GM10266 (cell line): ENCODE results near the gene BCR.

Experiments
- DNase-seq: peaks from one replicate; pipeline ENCODE4 v3.0.0; 2012; ENCODE audit errors: extremely low spot score
- CTCF ChIP-seq: IDR thresholded peaks from 2 replicates; pipeline ENCODE4 v1.5.1; 2012; ENCODE audit warnings: mild to moderate bottlenecking, low read depth; ENCODE audit not compliant: control insufficient read depth, insufficient read depth; ENCODE audit errors: missing control alignments

BCR gene

GRCh38 chr22:23145878-23146470 lies 34.3 kb upstream of the BCR start:
- no peak for TF ChIP-seq CTCF
- no peak for DNase-seq

- no peak for DNase-seq
- no peak for TF ChIP-seq CTCF
Observed at GRCh38 chr22:23146478-23147205, 33.7 kb upstream of the BCR start.

GRCh38 chr22:23147617-23148387 lies 32.5 kb upstream of the BCR start:
- DNase-seq: no peak
- no peak for TF ChIP-seq CTCF

- no peak for TF ChIP-seq CTCF
- no peak for DNase-seq
Observed at GRCh38 chr22:23149743-23150238, 30.5 kb upstream of the BCR start.

- no peak for TF ChIP-seq CTCF
- DNase-seq: no peak
Observed at GRCh38 chr22:23150762-23151161, 29.5 kb upstream of the BCR start.

- DNase-seq: no peak
- no peak for TF ChIP-seq CTCF
Observed at GRCh38 chr22:23151827-23152226, 28.5 kb upstream of the BCR start.
